Activated naive CD8-positive, alpha-beta T cell treated with anti-CD3 and anti-CD28 coated beads, Interleukin-2, amount 10 ng/mL, durations not matched to agents 7 days and 5 days (primary cell): Measurements from ENCODE around the gene ACTR1B. TPM values are rescaled to one million over a fixed set of nuclear protein-coding genes. Genes with fewer than 3 reads are reported as not detected.
"Not testable (repeated sequence)": the region's sequence is repeated elsewhere in the genome, so short reads cannot be mapped to it uniquely, and the experiment has no call there.

ENCODE experiments used
- ATAC-seq: fragments of 150-1000 bp; cut with Tn5 transposase; one replicate; pipeline ENCODE4 v1.10.0; 2021; ENCODE audit warnings: low read depth, moderate library complexity
- POLR2A ChIA-PET: fragments of 350-600 bp; sonication (Branson Sonifier 250); formaldehyde crosslinking; loops from one replicate; lab custom pipeline; 2021; ENCODE audit warnings: antibody characterized with exemption; lab: Charles Lee
- DNase-seq: peaks from one replicate; pipeline ENCODE4 v3.0.0; 2021
- H3K27ac Mint-ChIP-seq: one replicate; pipeline ENCODE4 v1.8.0; 2022; ENCODE audit warnings: mild to moderate bottlenecking, mixed read lengths
- H3K27me3 Mint-ChIP-seq: one replicate; pipeline ENCODE4 v1.8.0; 2022; ENCODE audit warnings: mild to moderate bottlenecking, moderate library complexity, mixed read lengths
- H3K36me3 Mint-ChIP-seq: one replicate; pipeline ENCODE4 v1.8.0; 2021; ENCODE audit warnings: mild to moderate bottlenecking, mixed read lengths
- H3K4me1 Mint-ChIP-seq: one replicate; pipeline ENCODE4 v1.8.0; 2021; ENCODE audit warnings: mixed read lengths
- H3K4me3 Mint-ChIP-seq: one replicate; pipeline ENCODE4 v1.8.0; 2022; ENCODE audit warnings: mild to moderate bottlenecking, moderate library complexity, mixed read lengths
- H3K9me3 Mint-ChIP-seq: one replicate; pipeline ENCODE4 v1.8.0; 2021; ENCODE audit warnings: mixed read lengths
- total RNA-seq, 2 experiments: library from RNA; stranded (reverse); gene quantifications; one replicate each; pipeline ENCODE4 v1.2.3, GENCODE V29; 2021

The ACTR1B gene
- total RNA-seq, 2 experiments from 2014 or later: 96.2 to 98.7 TPM

- Mint-ChIP-seq H3K27ac (no peak overlapping the region), H3K4me1 (peaks cover 2% of the 10 kb centered on the region), H3K4me3 (no peak overlapping the region), H3K27me3 (no peaks in the 10 kb centered on the region), H3K9me3 (no peaks in the 10 kb centered on the region), H3K36me3 (peaks cover 19% of the 10 kb centered on the region)
- ATAC-seq: no peak
- POLR2A ChIA-PET: interaction anchor here (10.0 kb wide), 1 partner anchor 9 kb away, joined by 184 read pairs; the partner anchor contains the start of gene ACTR1B
- no peak for DNase-seq
Observed at GRCh38 chr2:97653473-97653872, 10.4 kb downstream of the ACTR1B start.

GRCh38 chr2:97651114-97651513 is 12.7 kb downstream of the ACTR1B start:
- peaks cover 29% of the 10 kb centered on the region for H3K36me3 Mint-ChIP-seq
- no peak overlapping the region for H3K4me3 Mint-ChIP-seq
- H3K9me3 Mint-ChIP-seq: no peaks in the 10 kb centered on the region
- POLR2A ChIA-PET: interaction anchor here (10.0 kb wide), 1 partner anchor 11 kb away, joined by 184 read pairs; the partner anchor contains the start of gene ACTR1B
- H3K4me1 Mint-ChIP-seq: peaks cover 11% of the 10 kb centered on the region
- peak overlapping the region; percentile 49 for H3K27ac Mint-ChIP-seq
- DNase-seq (no peak), ATAC-seq (no peak)
- H3K27me3 Mint-ChIP-seq: no peaks in the 10 kb centered on the region

- DNase-seq: no peak
- peaks cover 22% of the 10 kb centered on the region for H3K36me3 Mint-ChIP-seq
- H3K27me3 Mint-ChIP-seq: peaks cover 2% of the 10 kb centered on the region
- no peak for ATAC-seq
- POLR2A ChIA-PET: interaction anchor here (0.8 to 10.0 kb wide), 4 partner anchors 10 to 71 kb away, joined by 4 to 184 read pairs (median 10); partner anchors contain the start of genes ACTR1B and ANKRD36B
- peak overlapping the region; percentile 94 for H3K4me3 Mint-ChIP-seq
- H3K9me3 Mint-ChIP-seq: no peaks in the 10 kb centered on the region
- peak overlapping the region; percentile 95 for H3K27ac Mint-ChIP-seq
- peaks cover 18% of the 10 kb centered on the region for H3K4me1 Mint-ChIP-seq
Observed at GRCh38 chr2:97646977-97647376, 16.9 kb downstream of the ACTR1B start.

- POLR2A ChIA-PET: interaction anchor here (0.6 to 10.0 kb wide), 15 partner anchors 9 to 819 kb away, joined by 3 to 184 read pairs (median 4); partner anchors contain the start of genes ACTR1B, ANKRD36B and ZAP70
- peak; percentile 95 for DNase-seq
- peak; percentile 97 for ATAC-seq
- peak within 1 kb of the TSS; percentile 94 for H3K4me3 Mint-ChIP-seq
- peaks cover 2% of the 10 kb centered on the region for H3K27me3 Mint-ChIP-seq
- H3K4me1 Mint-ChIP-seq: peaks cover 18% of the 10 kb centered on the region
- no peaks in the 10 kb centered on the region for H3K9me3 Mint-ChIP-seq
- peak within 1 kb of the TSS; percentile 95 for H3K27ac Mint-ChIP-seq
- H3K36me3 Mint-ChIP-seq: peaks cover 20% of the 10 kb centered on the region
Observed at GRCh38 chr2:97645695-97646629, 17.9 kb downstream of the ACTR1B start, which contains the start of gene COX5B. COX5B (plus strand) TSS chr2:97646062; CDS start chr2:97646087, 25 bp downstream.

GRCh38 chr2:97645112-97645694 is 18.6 kb downstream of the ACTR1B start:
- peak overlapping the region; percentile 94 for H3K4me3 Mint-ChIP-seq
- H3K27me3 Mint-ChIP-seq: peaks cover 3% of the 10 kb centered on the region
- H3K36me3 Mint-ChIP-seq: peaks cover 16% of the 10 kb centered on the region
- no peaks in the 10 kb centered on the region for H3K9me3 Mint-ChIP-seq
- H3K27ac Mint-ChIP-seq: peak overlapping the region; percentile 95
- H3K4me1 Mint-ChIP-seq: peaks cover 18% of the 10 kb centered on the region
- DNase-seq (no peak), ATAC-seq (peak; percentile 52)
- POLR2A ChIA-PET: interaction anchor here (0.6 to 10.0 kb wide), 13 partner anchors 10 to 820 kb away, joined by 3 to 184 read pairs (median 4); partner anchors contain the start of genes ACTR1B, ANKRD36B and ZAP70

DNA sequence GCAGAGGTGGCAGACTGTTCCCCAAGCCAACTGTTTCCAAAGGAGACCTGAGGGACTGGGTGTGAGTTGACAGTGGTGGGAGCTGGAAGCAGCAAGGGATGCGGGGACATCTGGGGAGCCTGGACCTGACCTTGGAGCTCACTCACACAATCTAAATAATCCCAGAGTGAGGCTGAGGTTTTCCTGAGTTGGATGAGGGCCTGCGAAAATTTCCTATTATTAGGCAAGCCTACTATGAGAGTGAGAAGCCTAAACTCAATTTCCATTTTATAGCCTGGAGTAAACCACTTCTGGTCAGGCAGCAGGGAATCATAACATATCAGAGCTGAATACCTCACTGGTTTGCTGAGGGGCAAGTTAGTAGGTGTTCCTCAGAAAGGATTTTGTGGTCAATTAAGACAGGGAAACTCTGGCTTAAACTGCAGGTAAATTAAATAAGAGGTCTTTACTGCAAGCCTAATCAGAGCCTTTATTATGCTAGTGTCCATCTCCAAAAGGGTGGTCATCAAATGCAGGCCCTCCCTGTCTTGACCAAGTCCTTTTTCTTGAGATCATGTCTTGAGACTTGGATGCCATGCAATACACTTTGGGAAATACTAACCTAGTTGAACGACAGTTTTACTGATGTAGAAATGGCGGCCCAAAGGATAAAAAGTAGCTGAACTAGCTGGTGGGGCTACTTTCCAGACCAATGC is 19.7 kb downstream of the ACTR1B start:
- H3K27ac Mint-ChIP-seq: no peak overlapping the region
- ATAC-seq (no peak), DNase-seq (no peak)
- POLR2A ChIA-PET: no interaction called here
- peaks cover 11% of the 10 kb centered on the region for H3K27me3 Mint-ChIP-seq
- peaks cover 14% of the 10 kb centered on the region for H3K36me3 Mint-ChIP-seq
- H3K4me3 Mint-ChIP-seq: no peak overlapping the region
- peaks cover 18% of the 10 kb centered on the region for H3K4me1 Mint-ChIP-seq
- H3K9me3 Mint-ChIP-seq: no peaks in the 10 kb centered on the region

GRCh38 chr2:97626049-97626430 is 37.8 kb downstream of the ACTR1B start:
- H3K9me3 Mint-ChIP-seq, H3K27ac Mint-ChIP-seq, H3K4me3 Mint-ChIP-seq, ATAC-seq, POLR2A ChIA-PET, H3K4me1 Mint-ChIP-seq, DNase-seq, H3K36me3 Mint-ChIP-seq, H3K27me3 Mint-ChIP-seq: not testable (repeated sequence)

DNA sequence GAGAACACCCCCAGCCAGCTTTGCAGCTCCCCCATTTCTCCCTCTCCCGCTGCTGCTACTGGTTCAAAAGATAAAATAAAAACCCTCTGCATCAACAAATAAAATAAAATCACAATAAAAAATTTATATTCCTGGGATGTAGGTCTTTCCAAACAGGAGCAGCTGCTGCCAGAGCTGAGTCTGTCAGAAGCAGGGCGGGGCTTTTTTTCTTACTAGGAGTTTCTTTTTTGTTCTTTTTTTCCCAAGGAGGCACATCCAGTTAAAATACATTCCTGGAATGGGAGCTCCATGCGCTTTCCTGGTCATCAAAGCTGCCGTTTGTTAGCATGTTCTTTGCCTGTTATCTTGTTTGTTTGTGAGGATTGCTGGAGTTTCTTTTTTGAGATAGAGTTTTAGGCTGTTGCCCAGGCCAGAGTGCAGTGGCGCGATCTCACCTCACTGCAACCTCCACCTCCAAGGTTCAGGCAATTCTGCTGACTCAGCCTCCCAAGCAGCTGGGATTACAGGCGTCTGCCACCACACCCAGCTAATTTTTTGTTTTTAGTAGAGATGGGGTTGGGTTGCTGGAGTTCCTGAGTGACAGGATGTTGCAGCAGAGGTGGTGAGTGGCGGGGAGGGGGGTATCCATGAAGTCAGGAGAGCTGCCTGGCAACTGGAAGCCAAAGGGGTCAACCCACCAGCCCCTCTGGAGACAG is 38.3 kb downstream of the ACTR1B start:
- POLR2A ChIA-PET, H3K4me1 Mint-ChIP-seq: not testable (repeated sequence)

GRCh38 chr2:97622976-97623375 is 40.9 kb downstream of the ACTR1B start:
- H3K27ac Mint-ChIP-seq, ATAC-seq, H3K36me3 Mint-ChIP-seq, H3K4me1 Mint-ChIP-seq, POLR2A ChIA-PET, H3K27me3 Mint-ChIP-seq, H3K9me3 Mint-ChIP-seq, H3K4me3 Mint-ChIP-seq, DNase-seq: not testable (repeated sequence)

More for the DNA sequence above, 38.3 kb downstream of the ACTR1B start:
- DNase-seq, H3K27me3 Mint-ChIP-seq, ATAC-seq, H3K4me3 Mint-ChIP-seq, H3K36me3 Mint-ChIP-seq, H3K27ac Mint-ChIP-seq, H3K9me3 Mint-ChIP-seq: not testable (repeated sequence)

DNA sequence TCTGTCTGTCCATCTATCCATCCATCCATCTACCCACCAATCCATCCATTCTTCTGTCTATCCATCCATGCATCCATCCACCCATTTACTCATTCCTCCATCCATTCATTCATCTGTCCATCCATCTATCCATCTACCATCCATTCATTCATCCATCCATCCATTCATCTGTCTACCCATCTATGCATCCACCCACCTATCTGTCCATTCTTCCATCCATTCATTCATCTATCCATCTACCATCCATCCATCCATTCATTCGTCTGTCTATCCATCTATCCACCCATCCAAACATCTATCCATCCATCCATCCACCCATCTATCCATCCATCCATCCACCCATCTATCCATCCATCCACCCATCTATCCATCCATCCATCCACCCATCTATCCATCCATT is 43.4 kb downstream of the ACTR1B start:
- DNase-seq, H3K27ac Mint-ChIP-seq, H3K4me1 Mint-ChIP-seq, H3K4me3 Mint-ChIP-seq, H3K9me3 Mint-ChIP-seq, POLR2A ChIA-PET, H3K36me3 Mint-ChIP-seq, ATAC-seq, H3K27me3 Mint-ChIP-seq: not testable (repeated sequence)

DNA sequence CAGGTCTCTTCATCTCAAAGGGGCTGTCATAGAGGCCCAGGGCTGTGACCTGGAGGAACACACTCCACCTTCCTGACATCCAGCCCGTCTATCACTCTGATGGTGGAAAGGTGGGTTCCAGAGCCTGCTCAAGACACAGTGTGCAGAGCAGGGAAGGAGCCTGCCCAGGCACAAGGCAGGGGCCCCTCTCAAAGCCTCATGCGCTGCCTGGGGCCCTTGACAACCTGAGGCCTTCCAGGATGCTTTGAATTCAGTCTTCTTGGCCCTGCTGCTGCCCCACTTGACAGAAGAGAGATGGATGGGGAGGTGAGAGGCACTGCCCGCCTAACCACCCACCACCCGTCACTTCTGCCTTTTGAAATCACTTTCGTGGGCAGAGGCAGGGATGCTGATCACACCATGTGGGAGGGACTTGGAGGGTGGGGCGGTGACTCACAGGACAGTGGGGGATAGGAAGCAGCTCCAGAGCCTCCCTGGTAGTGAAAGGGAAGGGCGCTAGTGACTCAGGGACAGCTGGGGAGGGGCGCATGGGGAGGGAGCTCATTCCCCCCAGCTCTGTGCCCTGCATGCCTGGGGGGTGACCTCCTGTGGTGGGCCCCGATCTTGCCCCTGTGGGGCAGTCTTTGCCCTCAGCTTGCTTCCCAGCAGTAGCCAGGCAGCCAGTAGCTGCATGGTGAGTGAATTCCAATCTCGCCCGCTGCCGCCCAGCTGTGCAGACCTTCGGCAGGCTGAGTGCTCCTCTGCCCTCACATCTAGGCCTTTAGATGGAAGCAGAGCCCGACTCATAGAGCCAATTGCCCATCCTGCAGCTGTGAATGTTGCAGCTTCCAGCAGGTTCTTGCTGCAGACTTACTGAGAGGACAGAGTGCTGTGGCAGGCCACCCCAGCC is 44.7 kb downstream of the ACTR1B start:
- H3K27me3 Mint-ChIP-seq, POLR2A ChIA-PET: not testable (repeated sequence)

DNA sequence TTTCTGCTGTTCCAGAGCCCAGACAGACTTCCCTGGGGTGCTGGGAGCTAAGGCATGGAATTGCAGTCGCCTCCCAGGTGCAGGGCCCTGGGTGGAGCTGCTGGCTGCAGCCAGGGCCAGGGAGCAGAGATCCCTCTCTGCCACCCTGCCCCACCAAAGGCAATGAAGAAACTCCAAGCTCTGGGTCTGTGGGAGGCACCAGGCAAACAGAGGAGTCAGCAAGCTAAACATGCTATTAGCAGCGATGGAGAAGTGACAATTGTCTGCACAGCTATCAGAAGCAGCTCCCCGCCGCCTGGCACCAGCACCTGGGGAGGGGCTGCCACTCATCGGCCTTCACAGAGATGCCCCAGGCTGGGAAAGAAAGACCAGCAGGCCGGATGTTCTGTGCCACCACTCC is 45.9 kb downstream of the ACTR1B start:
- Mint-ChIP-seq H3K27ac (no peak overlapping the region), H3K9me3 (no peaks in the 10 kb centered on the region), H3K4me1 (no peaks in the 10 kb centered on the region), H3K36me3 (no peaks in the 10 kb centered on the region), H3K27me3 (no peaks in the 10 kb centered on the region), H3K4me3 (no peak overlapping the region)
- ATAC-seq (no peak), DNase-seq (no peak)
- POLR2A ChIA-PET: no interaction called here

More for the DNA sequence above, 44.7 kb downstream of the ACTR1B start:
- H3K4me1 Mint-ChIP-seq, DNase-seq, H3K4me3 Mint-ChIP-seq, H3K27ac Mint-ChIP-seq, H3K36me3 Mint-ChIP-seq, H3K9me3 Mint-ChIP-seq: not testable (repeated sequence)
- ATAC-seq: peak; percentile 97
